ENCODE data around the gene MALT1.

- TF ChIP-seq CTCF (IDR thresholded peaks at IDR 0.05) (no peak), REST (IDR thresholded peaks at IDR 0.05; ENCODE audit: insufficient read depth in 1 of 2, low read depth in 2 of 2, low read length in 1 of 2) (no peak), POLR2AphosphoS5 (IDR thresholded peaks at IDR 0.05; ENCODE audit: low read depth, low read length) (no peak), SIN3A (IDR thresholded peaks at IDR 0.05; ENCODE audit: borderline replicate concordance, insufficient read depth, low read depth, low read length) (no peak), TCF7L2 (IDR thresholded peaks at IDR 0.05; ENCODE audit: low read depth, low read length) (no peak)
These were observed 100.9 kb downstream of the MALT1 start for GRCh38 chr18:58772161-58772560.
